Smooth muscle cell (in vitro differentiated cells): ENCODE data around the gene IRF2. TPM values are rescaled to one million over a fixed set of nuclear protein-coding genes. Genes with fewer than 3 reads are reported as not detected.

Source experiments
- DNase-seq: peaks from one replicate; lab custom pipeline; 2025; ENCODE audit not compliant: unreplicated experiment; lab: John Stamatoyannopoulos, UW
- H2AFZ ChIP-seq: fragments of 200-600 bp; sonication (generic); 2 replicates; pipeline ENCODE4 v1.6.0; 2016; ENCODE audit warnings: antibody characterized with exemption, low read depth, mild to moderate bottlenecking
- H3F3A ChIP-seq: fragments of 200-600 bp; sonication (generic); 2 replicates; pipeline ENCODE4 v1.6.0; 2017; ENCODE audit warnings: antibody characterized with exemption, low read depth
- H3K27ac ChIP-seq: fragments of 200-600 bp; sonication (generic); 2 replicates; pipeline ENCODE4 v1.5.1; 2016; ENCODE audit warnings: low read depth, mild to moderate bottlenecking
- H3K27me3 ChIP-seq: fragments of 200-600 bp; sonication (generic); 2 replicates; pipeline ENCODE4 v1.6.1; 2016; ENCODE audit warnings: low read depth, mild to moderate bottlenecking
- H3K36me3 ChIP-seq: fragments of 200-600 bp; sonication (generic); 2 replicates; pipeline ENCODE4 v1.5.1; 2016; ENCODE audit warnings: low read depth
- H3K4me1 ChIP-seq: fragments of 200-600 bp; sonication (generic); 2 replicates; pipeline ENCODE4 v1.5.1; 2016; ENCODE audit warnings: low read depth
- H3K4me2 ChIP-seq: fragments of 200-600 bp; sonication (generic); 2 replicates; pipeline ENCODE4 v1.6.0; 2016; ENCODE audit warnings: mild to moderate bottlenecking
- H3K4me3 ChIP-seq: fragments of 200-600 bp; sonication (generic); 2 replicates; pipeline ENCODE4 v1.5.1; 2016; ENCODE audit warnings: mild to moderate bottlenecking
- H3K79me2 ChIP-seq: fragments of 200-600 bp; sonication (generic); 2 replicates; pipeline ENCODE4 v1.6.0; 2016; ENCODE audit warnings: low read depth, mild to moderate bottlenecking
- H3K9ac ChIP-seq: fragments of 200-600 bp; sonication (generic); 2 replicates; pipeline ENCODE4 v1.6.0; 2016; ENCODE audit warnings: low read depth
- H3K9me3 ChIP-seq: fragments of 200-600 bp; sonication (generic); replicated peaks from 2 replicates; pipeline ENCODE4 v1.5.1; 2016; ENCODE audit warnings: low read depth
- H4K20me1 ChIP-seq: fragments of 200-600 bp; sonication (generic); 2 replicates; pipeline ENCODE4 v1.6.0; 2016; ENCODE audit warnings: low read depth
- CTCF ChIP-seq: fragments of 200-600 bp; sonication (generic); IDR thresholded peaks from 2 replicates; pipeline ENCODE4 v1.5.1; 2017; ENCODE audit warnings: borderline replicate concordance, mild to moderate bottlenecking, antibody characterized with exemption; ENCODE audit not compliant: insufficient read depth, poor library complexity, severe bottlenecking
- WGBS: methylation state at CpG from one replicate; pipeline ENCODE4 v1.1.7; 2016; ENCODE audit warnings: low lambda C conversion rate; 5-methylcytosine and 5-hydroxymethylcytosine counted together
- polyA plus RNA-seq: library from polyadenylated mRNA; unstranded; fragments of >200 nt; fragmentation: Nextera tagmentation; extraction: Ambion mirVana; gene quantifications from 2 replicates; pipeline ENCODE4 v1.2.1, GENCODE V29; 2016
- total RNA-seq: library from RNA; depleted of rRNA; stranded (reverse); fragments of >200 nt; gene quantifications from 2 replicates; pipeline ENCODE4 v1.2.3, GENCODE V29; 2014

IRF2 gene
- total and polyA plus RNA-seq, 2 experiments from 2014 or later: 10.2 to 21.6 TPM

GRCh38 chr4:184415071-184415470, 59.3 kb downstream of the IRF2 start:
- peaks cover 5% of the 10 kb centered on the region for H3K79me2 ChIP-seq
- H2AFZ ChIP-seq: no peak overlapping the region
- no peak overlapping the region for H3K4me3 ChIP-seq
- peaks cover 7% of the 10 kb centered on the region for H4K20me1 ChIP-seq
- H3K36me3 ChIP-seq: no peaks in the 10 kb centered on the region
- 93% methylated on average over 6 of the region's 6 CpGs for WGBS
- no peak overlapping the region for H3K9ac ChIP-seq
- H3K27me3 ChIP-seq: no peaks in the 10 kb centered on the region
- no peaks in the 10 kb centered on the region for H3K9me3 ChIP-seq
- no peak overlapping the region for H3K4me2 ChIP-seq
- no peak for TF ChIP-seq CTCF
- no peaks in the 10 kb centered on the region for H3K4me1 ChIP-seq
- H3K27ac ChIP-seq: no peak overlapping the region
- no peak for DNase-seq
- no peaks in the 10 kb centered on the region for H3F3A ChIP-seq

GRCh38 chr4:184413261-184414046, 60.9 kb downstream of the IRF2 start:
- no peak overlapping the region for H3K9ac ChIP-seq
- H2AFZ ChIP-seq: no peak overlapping the region
- H3F3A ChIP-seq: no peaks in the 10 kb centered on the region
- H3K9me3 ChIP-seq: no peaks in the 10 kb centered on the region
- no peak overlapping the region for H3K4me2 ChIP-seq
- no peaks in the 10 kb centered on the region for H3K79me2 ChIP-seq
- H3K27ac ChIP-seq: no peak overlapping the region
- no peak overlapping the region for H3K4me3 ChIP-seq
- H3K27me3 ChIP-seq: no peaks in the 10 kb centered on the region
- no peak for DNase-seq
- peaks cover 3% of the 10 kb centered on the region for H3K4me1 ChIP-seq
- WGBS: 91% methylated on average over 13 of the region's 13 CpGs
- no peaks in the 10 kb centered on the region for H3K36me3 ChIP-seq
- H4K20me1 ChIP-seq: peaks cover 4% of the 10 kb centered on the region
- no peak for TF ChIP-seq CTCF

- Histone ChIP-seq H3K79me2 (no peaks in the 10 kb centered on the region), H3K27me3 (no peaks in the 10 kb centered on the region), H3K9me3 (no peaks in the 10 kb centered on the region), H3K4me3 (no peak overlapping the region), H3K4me1 (peaks cover 15% of the 10 kb centered on the region), H3K27ac (no peak overlapping the region), H4K20me1 (no peaks in the 10 kb centered on the region), H3K4me2 (no peak overlapping the region), H2AFZ (no peak overlapping the region), H3K9ac (no peak overlapping the region), H3K36me3 (no peaks in the 10 kb centered on the region), H3F3A (no peaks in the 10 kb centered on the region)
- no peak for TF ChIP-seq CTCF
- WGBS: 97% methylated on average over 6 of the region's 6 CpGs
- no peak for DNase-seq
Measured at GRCh38 chr4:184410748-184411147, 63.6 kb downstream of the IRF2 start.
